Measurements from ENCODE around the gene PLEKHG4B.

PLEKHG4B gene

GRCh38 chr5:74503-75109 is 17.4 kb upstream of the PLEKHG4B start:
- DNase-seq (ENCODE audit: low read depth): no peak

- no peak for DNase-seq (ENCODE audit: low read depth)
These were observed 16.3 kb upstream of the PLEKHG4B start for GRCh38 chr5:75331-76320.

DNA sequence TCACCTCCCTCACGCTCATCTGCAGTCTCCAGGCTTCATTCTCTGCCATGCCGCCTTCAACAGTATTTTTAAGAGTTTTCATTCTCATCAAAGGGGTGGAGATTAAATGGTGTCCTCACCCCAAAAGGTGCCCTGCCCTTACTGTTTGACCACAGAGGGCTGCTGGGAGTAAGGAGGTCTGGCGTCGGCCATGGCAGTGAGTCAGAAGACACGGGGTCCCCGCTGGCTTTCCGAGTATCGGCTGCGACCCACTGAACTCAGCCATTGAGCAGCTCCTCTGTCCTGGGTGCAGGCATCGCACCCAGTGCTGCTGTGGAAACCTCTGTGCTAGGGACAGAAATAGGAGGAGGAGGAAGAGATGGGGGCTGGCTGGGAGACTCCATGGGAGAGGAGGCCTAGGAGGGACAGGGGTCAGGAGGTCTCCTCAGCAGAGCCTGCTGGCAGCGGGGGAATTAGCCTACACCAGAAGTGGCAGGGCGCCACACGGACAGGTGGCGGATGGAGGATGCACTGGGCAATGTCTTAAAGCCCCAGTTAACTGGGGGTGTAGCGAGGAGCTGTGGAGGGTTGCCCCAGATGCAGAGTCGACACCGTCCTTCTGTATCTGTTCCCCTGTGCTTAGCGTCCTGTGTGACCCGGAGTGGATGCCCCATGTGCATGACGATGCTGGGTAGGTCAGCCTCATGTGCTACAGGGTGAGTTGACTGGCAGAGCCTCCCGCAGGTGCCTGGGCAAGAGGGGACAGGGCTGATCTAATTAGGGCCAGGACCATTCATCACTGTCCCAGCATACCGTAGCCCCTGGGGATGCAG is 15.4 kb upstream of the PLEKHG4B start:
- DNase-seq (ENCODE audit: low read depth): no peak

DNA sequence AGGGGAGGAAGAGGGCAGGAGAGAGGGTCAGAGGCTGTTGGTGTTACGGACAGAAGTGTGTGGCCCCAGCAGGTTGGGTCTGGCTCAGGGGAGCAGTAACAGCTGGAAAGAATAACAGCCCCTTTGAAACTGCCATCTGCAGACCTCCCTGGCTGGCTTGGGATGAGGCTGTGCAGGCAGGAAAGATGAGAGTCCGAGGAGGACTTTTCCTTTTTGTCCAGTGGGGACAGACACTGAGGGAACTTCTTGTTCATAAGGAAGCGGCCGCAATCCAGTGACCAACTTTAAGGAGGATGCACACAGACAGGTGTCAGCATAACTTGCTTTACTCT is 14.8 kb upstream of the PLEKHG4B start:
- no peak for DNase-seq (ENCODE audit: low read depth)

DNA sequence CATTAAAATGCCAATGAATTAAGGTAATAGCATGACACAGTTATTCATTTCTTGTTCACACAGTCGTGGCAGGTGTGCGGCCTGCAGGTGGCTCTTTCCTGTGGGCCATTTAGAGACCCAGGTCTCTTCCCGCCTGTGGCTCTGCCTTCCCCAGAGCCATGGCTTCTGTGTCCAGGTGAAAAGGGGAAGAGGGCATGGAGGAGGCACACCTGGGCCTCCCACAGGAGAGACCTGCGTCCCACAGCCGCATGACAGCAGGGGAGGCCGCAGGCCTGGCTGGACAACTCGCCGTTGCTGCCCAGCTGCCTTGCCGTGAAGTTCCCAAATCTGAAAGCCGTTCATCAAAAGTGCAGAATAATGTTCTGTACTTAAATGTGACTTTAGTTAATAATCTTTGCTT is 14.4 kb upstream of the PLEKHG4B start:
- DNase-seq (ENCODE audit: low read depth): no peak

- no peak for DNase-seq (ENCODE audit: low read depth)
These were observed 13.8 kb upstream of the PLEKHG4B start for GRCh38 chr5:77957-78804.

DNA sequence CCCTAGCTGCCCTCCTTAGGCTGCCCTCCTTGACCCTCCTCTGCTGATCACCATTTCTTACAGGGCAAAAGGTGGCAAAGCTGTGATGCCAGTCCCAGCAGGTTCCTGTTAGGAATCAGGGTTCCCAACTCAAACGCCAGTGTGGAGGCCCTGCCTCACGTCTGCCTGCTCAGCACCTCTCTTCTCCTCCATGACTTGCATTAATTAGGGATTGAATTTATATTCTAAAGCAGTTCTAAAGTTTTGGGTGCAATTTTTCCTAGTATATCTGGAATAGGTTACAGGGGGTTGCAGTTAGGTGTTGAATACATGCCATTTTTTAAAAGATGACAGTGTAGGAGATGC is 13.2 kb upstream of the PLEKHG4B start:
- DNase-seq (ENCODE audit: low read depth): no peak

DNA sequence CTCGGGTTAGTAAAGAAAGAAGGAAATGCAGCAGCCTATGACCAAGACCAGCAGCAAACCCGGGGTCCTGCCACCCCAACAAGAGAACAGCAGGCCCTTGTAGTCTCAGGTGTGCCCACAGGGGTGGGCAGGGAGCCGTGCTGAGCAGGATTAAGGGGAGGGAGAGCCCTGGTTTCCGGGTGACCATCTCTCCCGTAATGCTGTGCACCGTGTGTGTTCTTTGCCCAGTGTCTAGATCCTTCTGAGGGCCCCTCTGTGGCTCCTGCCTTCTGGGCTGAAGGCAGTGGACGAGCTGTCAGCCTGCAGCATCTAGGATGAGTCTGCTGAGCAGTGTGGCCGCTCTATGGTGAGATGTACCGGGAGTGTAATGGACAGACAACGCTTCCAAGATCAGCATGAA is 12.7 kb upstream of the PLEKHG4B start:
- DNase-seq (ENCODE audit: low read depth): no peak

DNA sequence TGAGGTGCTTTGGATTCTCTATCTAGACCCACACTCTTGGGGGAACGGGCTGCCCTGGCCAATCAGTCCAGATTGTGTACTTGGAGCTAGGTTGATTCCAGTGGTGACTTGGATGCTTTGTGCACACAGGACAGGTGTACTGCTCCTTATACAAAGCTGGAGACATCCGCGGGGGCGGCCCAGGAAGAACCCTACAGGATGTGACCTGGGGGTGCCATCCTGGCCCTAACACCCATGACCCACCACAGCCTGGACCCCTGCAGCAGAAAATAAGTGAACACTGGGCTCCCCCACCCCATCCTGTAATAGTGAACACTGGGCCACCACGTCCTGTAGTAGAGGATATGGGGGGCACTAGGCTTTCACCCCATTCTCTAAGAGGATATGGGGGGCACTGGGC is 12.1 kb upstream of the PLEKHG4B start:
- DNase-seq (ENCODE audit: low read depth): no peak

GRCh38 chr5:81391-82021 is 10.5 kb upstream of the PLEKHG4B start:
- DNase-seq (ENCODE audit: low read depth): no peak

DNA sequence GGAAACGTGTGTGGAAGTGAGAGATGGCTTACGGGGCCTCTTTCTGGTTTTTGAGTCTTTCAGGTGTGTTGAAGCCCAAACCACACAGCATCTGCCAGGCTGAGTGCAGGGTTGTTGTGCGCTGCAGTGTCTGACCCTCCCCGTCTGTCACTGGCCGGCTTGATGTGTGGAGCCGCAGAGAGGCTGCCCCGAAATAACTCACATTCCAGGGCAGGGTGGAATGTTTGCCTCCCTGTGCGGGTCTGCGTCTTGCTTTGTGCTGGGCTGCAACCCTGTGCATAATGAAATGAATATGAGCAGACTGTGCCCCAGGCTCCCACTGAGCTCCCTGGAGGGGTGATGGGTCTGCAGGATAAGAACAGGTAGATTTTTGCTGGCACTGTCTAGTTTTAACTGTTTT is 9.9 kb upstream of the PLEKHG4B start:
- no peak for DNase-seq (ENCODE audit: low read depth)

- no peak for DNase-seq (ENCODE audit: low read depth)
These were observed 9.4 kb upstream of the PLEKHG4B start for GRCh38 chr5:82570-82969.

- DNase-seq (ENCODE audit: low read depth): no peak
These were observed 8.9 kb upstream of the PLEKHG4B start for GRCh38 chr5:83029-83428.

DNA sequence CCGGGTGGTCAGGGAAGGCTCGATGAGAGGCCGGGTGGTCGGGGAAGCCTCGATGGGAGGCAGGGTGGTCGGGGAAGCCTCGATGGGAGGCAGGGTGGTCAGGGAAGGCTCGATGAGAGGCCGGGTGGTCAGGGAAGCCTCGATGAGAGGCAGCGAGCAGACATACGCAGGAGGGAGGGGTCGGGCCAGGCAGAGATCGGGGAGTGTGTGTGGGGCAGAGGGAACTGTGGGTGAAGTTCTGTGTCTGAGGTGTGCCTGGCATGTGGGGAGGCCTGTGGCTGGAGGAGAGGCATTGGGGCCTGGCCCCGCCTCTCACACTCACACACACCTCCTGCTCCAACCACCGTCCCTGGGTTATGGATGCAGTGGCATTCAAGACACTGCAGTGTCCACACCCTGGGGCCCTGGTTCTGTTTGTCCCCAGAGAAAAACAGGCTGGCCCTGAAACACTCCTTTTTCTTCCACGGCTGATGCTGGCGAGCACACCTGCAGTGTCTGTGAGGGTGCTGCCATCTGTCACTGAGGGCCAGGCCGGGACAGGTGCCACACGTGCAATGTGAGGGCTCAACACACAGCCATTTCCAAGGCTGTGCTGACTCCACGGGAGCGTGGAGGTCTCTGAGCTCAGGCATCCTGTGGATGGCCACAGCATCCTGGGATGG is 6.5 kb upstream of the PLEKHG4B start:
- no peak for DNase-seq (ENCODE audit: low read depth)

DNA sequence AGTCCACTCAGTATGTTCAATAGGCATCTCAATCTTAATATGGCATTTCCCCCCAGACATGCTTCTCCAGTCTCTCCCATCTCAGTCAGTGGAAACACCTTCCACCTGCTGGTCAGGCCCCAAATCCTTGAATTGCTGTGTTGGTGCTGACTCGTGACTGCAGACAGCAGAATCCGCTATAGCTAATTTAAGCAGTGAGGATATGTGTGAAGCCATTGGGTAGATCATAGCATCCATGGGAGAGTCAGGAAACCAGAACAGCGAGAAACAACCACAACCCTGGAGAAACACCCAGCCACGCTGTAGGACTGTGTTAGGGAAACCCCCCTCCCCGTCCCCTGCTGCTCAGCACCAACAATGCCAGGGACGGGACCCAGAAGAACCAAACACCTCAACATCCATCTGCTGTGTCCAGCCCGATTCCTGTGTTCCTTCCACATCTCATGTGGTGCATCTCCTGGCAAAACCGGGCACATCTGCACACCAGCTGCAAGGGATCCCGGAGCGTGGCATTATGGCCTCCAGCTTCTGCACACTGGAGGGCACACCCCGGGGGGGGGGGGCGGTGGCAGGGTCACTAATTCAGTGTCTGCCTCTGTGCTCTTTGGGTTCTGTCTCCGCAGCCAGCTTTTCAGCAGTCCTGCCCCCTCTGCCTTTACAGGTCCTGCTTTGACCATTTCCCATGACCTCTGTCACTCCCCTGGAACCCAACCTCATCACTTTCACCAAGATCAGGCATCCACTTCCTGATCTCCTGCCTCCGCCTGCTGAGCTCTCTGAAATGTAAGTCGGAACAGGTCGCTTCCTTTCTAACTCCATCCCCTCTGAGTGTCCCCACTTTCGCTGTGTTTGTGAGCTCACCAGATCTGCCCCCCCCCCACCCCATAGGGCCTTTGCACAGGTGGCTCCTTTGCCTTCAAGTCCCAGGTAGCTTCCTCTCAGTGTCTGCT is 2.4 kb upstream of the PLEKHG4B start:
- DNase-seq (ENCODE audit: low read depth): no peak

DNA sequence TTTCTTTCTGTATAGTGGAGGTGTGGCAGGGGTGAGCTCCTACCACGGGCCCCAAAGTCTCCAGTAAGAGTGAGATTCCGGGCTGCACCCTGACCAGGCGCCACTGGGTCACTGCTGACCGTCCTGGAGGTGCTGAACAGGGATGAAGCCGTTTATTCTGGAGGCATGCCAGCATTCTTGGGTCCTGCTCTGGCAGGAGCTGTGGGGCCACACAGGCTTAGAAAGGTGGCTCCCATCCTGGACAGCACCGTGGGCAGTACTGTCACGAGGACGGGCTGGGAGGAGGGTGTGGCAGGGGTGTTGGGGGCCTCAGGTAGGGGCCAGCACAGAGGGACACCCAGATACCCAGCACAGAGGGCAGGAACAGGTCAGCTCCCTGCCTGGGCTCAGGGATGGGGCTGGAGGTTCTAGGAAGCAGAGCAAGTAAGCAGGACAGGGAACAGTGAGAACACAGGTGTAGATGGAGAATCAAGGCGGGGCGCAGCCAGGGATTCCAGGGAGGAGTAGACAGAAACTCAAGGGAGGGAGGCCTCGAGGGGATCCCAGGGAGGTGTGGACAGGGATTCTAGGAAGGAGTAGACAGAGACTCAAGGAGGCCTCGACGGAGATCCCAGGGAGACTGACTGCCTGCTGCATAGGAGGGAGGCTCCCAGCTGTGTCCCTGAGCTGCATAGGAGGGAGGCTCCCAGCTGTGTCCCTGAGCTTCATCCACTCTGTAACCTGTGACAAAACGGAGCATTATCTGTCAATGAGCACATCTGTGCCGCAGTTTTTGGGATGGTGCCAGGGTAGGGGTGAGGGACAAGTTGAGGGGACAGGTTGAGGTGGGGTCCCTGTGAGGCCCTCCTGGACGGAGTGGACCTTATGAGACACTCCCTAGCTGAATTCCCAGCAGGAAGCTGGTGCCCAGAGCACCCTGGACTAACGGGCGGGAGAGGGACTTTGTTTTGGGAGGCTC is 1.1 kb upstream of the PLEKHG4B start:
- DNase-seq (ENCODE audit: low read depth): no peak

- DNase-seq (ENCODE audit: low read depth): no peak
These were observed 643 bp downstream of the PLEKHG4B start for GRCh38 chr5:92401-93220.
